ENCODE data around the gene GNE.
"Not testable (repeated sequence)": the region's sequence is repeated elsewhere in the genome, so short reads cannot be mapped to it uniquely, and the experiment has no call there.

Gene GNE

GRCh38 chr9:36273354-36273753 lies 15.1 kb upstream of the GNE start:
- DNase-seq = not testable (repeated sequence)

GRCh38 chr9:36268007-36268427 lies 9.8 kb upstream of the GNE start:
- no peak for DNase-seq

DNA sequence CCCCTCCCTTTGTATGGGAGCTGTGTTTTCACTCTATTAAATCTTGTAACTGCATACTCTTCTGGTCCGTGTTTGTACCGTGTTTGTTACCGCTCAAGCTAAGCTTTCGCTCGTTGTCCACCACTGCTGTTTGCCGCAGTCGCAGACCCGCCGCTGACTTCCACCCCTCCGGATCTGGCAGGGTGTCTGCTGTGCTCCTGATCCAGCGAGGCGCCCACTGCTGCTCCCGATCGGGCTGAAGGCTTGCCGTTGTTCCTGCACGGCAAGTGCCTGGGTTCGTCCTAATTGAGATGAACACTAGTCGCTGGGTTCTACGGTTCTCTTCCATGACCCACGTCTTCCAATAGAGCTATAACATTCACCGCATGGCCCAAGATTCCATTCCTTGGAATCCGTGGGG lies 6.6 kb upstream of the GNE start:
- no peak for DNase-seq

- peak in 4 of 56 donors; percentile 1 to 12 (median 6) for DNase-seq
Measured at GRCh38 chr9:36263683-36264082, 5.4 kb upstream of the GNE start.

- DNase-seq = peak in 6 of 56 donors; percentile 31 to 50 (median 42)
Measured at GRCh38 chr9:36258996-36259533, 817 bp upstream of the GNE start.

- no peak for DNase-seq
Measured at GRCh38 chr9:36251428-36251827, 6.8 kb downstream of the GNE start.

DNA sequence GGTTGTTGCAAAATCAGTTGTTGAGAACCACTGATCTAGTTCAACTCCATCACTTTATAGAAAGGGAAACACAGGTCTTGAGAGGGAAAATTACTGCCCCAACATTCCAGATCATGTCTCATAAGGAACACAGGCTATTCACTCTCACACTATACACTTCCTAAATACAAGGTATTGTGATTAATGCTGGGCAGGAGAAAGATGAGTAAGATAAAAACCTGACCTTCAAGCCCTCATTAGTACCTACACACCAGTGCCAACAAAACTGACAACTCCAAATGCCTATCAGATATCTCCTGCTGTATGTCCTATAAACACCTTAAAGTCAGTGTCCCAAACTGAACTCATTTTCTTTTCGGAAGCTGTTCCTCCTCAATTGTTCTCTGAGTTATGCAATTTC lies 8.2 kb downstream of the GNE start:
- no peak for DNase-seq

- no peak for DNase-seq
Measured at GRCh38 chr9:36249189-36249588, 9.1 kb downstream of the GNE start.

DNA sequence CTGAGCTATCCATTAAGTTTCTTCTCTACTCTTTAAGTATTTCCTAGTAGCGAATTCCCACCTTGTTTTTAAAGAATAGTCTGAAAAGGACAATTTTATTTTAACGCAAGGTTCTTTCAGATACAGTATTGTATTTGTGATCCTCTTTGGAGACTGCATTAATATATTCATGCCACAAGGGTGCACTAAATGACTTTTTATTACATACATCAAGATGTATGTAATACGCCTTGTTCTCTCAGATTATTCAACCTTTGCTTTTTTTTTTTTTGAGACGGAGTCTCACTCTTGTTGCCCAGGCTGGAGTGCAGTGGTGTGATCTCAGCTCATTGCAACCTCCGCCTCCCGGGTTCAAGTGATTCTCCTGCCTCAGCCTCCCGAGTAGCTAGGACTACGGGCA lies 10.2 kb downstream of the GNE start:
- DNase-seq = not testable (repeated sequence)

DNA sequence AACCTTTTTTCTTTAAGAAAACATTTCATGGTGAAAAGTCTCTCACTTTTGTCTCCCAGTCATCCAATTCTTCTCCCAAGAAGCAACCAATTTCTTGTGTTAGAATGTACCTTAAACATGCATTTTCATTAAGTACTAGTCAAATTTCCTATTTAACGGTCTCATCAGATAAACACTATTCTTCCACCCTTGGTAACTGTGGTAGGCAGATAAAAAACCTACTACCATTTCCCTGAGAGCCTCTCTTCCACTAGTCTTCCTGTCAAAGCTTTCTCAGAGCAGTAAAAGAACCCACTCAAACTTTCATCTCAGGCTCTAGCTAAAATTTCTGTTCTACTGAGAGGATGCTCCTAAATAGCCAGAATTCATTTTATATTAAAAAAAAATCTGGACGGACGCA lies 10.9 kb downstream of the GNE start:
- DNase-seq = no peak

DNA sequence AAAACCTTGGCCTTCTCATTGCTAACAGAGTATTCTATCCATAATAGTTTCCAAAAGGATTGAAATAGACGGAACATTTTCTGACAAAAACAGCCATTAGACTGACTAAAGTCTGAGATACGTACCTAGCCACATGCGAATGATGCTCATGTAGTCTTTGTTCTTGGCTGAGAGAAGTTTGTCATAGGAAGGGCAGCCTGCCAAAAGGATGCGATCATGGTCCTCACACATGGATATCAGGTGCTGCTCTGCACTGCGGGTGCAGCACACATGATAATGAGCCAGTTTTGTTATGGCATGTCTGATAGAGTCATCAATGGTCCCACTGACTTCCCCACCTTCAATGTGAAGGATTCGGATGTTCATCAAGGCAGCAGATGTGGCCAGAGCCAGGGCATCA lies 12.3 kb downstream of the GNE start:
- peak in 1 of 56 donors; percentile 13 for DNase-seq

- not testable (repeated sequence) for DNase-seq
Measured at GRCh38 chr9:36239675-36240074, 18.6 kb downstream of the GNE start.

DNA sequence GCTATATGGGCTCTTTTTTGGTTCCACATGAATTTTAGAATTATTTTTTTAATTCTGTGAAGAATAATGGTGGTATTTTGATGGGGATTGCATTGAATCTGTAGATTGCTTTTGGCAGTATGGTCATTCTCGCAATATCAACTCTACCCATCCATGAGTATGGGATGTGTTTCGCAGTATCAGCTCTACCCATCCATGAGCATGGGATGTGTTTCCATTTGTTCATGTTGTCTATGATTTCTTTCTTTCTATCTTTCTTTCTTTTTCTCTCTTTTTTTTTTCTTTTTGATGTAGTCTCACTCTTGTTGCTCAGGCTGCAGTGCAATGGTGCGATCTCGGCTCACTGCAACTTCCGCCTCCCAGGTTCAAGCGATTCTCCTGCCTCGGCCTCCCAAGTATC lies 19.0 kb downstream of the GNE start:
- DNase-seq = not testable (repeated sequence)

GRCh38 chr9:36237230-36237629 lies 21.0 kb downstream of the GNE start:
- no peak for DNase-seq

DNA sequence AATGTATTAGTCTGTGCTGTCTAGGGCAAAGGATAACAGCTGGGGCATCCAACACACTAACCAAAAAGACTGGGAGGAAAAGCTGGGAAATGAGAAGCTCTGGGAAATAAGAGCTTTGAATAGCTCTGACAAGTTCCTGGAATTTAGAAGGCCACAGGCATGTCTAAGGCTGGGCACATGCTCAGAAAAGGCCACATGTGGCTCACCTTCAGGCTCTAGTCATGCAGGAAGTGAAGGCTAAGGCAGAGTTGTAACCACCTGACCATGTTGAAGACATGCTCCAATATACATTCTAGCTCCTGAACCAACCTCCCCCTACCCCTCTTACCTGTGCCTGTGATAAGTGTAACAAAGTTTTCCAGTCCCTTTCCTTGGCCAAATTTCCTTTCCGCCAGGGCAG lies 35.8 kb downstream of the GNE start:
- no peak for DNase-seq

- DNase-seq = no peak
Measured at GRCh38 chr9:36221667-36222066, 36.6 kb downstream of the GNE start.

DNA sequence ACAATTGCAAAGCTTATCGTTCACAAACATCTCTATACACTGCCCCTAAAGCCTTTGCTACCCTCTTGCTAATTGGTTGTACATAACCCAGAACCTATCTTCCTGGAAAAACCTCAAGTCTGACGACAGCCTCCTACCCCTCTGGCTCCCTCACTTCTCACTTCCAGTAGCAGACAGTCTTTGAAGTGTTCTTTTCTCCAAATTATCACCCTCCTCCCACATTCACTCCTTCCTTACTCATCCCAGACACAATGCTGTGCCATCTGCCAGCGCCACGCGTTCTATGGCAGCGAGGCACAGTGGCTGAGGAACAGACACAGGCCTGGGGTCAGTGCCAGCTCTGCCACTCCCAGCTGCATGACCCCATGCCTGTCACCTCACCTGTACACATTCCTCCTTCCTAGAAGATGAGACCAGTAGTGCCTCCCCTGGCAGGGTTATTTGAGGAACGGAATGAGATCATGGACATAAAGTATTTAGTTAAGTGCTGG lies 39.8 kb downstream of the GNE start:
- DNase-seq = peak in 5 of 56 donors; percentile 11 to 35 (median 19)

GRCh38 chr9:36218011-36218410 lies 40.2 kb downstream of the GNE start:
- no peak for DNase-seq

GRCh38 chr9:36217256-36217968 lies 40.8 kb downstream of the GNE start:
- peak in 8 of 56 donors; percentile 7 to 45 (median 28) for DNase-seq

DNA sequence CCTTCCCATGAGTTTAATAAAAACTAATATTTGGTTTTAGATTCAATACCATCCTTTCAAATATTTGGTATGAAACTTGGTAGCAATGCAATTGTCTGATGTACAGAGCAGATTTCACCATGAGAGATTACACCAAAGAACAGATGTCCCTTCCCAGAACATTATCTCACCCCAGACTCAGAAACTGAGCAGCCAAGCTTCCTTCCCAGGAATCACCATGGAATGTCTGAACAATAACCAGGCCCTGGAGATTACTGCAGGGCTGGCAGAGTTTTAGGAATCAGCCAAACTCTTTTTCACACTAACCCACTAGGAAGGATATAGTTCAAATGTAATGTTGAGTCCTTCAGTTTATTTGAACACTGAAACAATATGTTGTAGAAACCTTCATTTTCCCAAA lies 43.7 kb downstream of the GNE start:
- DNase-seq = no peak

DNA sequence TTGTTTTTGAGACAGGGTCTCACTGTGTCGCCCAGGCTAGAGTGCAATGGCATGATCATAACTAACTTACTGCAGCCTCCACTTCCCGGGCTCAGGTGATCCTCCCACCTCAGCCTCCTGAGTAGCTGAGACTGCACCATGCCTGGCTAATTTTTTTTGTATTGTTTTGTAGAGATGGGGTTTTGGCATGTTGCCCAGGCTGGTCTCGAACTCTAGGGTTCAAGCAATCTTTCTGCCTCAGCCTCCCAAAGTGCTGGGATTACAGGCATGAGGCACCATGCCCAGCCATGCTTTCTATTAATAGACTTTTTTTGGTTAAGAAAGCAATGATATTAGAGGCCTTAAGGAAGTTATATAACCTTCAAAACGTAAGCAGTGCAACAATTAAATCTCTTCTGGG lies 44.3 kb downstream of the GNE start:
- DNase-seq = no peak

GRCh38 chr9:36213387-36213786 lies 44.9 kb downstream of the GNE start:
- no peak for DNase-seq

GRCh38 chr9:36211510-36211909 lies 46.7 kb downstream of the GNE start:
- DNase-seq = peak in 1 of 56 donors; percentile 14
